Progenitor cell of endocrine pancreas (in vitro differentiated cells): ENCODE data around the gene LDLRAD4. TPM values are rescaled to one million over a fixed set of nuclear protein-coding genes. Genes with fewer than 3 reads are reported as not detected.

ENCODE experiments used
- DNase-seq: peaks from one replicate; pipeline ENCODE4 v3.0.0; 2021; ENCODE audit warnings: low spot score; ENCODE audit not compliant: unreplicated experiment
- H3K27ac Mint-ChIP-seq: 2 replicates; pipeline ENCODE4 v1.8.0; 2021; ENCODE audit warnings: mild to moderate bottlenecking, moderate library complexity, mixed read lengths
- H3K27me3 Mint-ChIP-seq: 2 replicates; pipeline ENCODE4 v1.8.0; 2021; ENCODE audit warnings: mixed read lengths
- H3K36me3 Mint-ChIP-seq: 2 replicates; pipeline ENCODE4 v1.8.0; 2022; ENCODE audit warnings: mixed read lengths; ENCODE audit not compliant: insufficient read depth
- H3K4me1 Mint-ChIP-seq: 2 replicates; pipeline ENCODE4 v1.8.0; 2021; ENCODE audit warnings: low read depth, mixed read lengths
- H3K4me3 Mint-ChIP-seq: 2 replicates; pipeline ENCODE4 v1.8.0; 2021; ENCODE audit warnings: low read depth, mild to moderate bottlenecking, moderate library complexity, mixed read lengths
- H3K9me3 Mint-ChIP-seq: 2 replicates; pipeline ENCODE4 v1.8.0; 2021; ENCODE audit warnings: low read depth, mixed read lengths
- total RNA-seq: library from RNA; stranded (reverse); gene quantifications from 2 replicates; pipeline ENCODE4 v1.2.1, GENCODE V29; 2021
- TF ChIP-seq, protein P1 (sequence below): fragments of 200-600 bp; sonication (generic); IDR thresholded peaks from one replicate; pipeline ENCODE4 v1.5.0; 2021; ENCODE audit warnings: antibody characterized with exemption, mild to moderate bottlenecking; ENCODE audit not compliant: unreplicated experiment

LDLRAD4 gene
- total RNA-seq, 1 donor from 2014 or later = 3.8 TPM

GRCh38 chr18:13505780-13506345 lies 287.3 kb downstream of the LDLRAD4 start:
- no peak overlapping the region for H3K27ac Mint-ChIP-seq

DNA sequence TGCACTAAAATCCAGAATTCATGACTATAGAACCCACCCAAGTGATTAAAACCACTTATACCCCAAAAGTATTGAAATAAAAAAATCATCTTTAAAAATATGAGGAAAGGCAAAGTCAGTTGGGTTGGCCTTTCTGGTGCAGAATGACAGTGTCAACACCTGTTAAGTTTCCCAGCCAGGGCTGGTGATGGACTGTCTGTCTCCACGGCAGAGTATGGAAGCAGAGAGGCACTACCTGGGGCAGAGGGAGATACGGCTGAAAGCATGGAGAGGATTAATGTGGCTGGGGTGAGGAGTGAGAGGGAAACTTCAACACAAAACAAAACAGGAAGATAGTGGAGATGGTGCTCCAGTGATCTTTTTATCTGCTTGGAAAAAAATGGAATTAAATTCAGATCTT lies 292.0 kb downstream of the LDLRAD4 start:
- Mint-ChIP-seq H3K4me1 (no peaks in the 10 kb centered on the region), H3K27me3 (no peaks in the 10 kb centered on the region), H3K4me3 (no peak overlapping the region), H3K27ac (no peak overlapping the region), H3K36me3 (peaks cover 2% of the 10 kb centered on the region), H3K9me3 (peaks cover 6% of the 10 kb centered on the region)
- DNase-seq = no peak
- TF ChIP-seq, protein P1, sequence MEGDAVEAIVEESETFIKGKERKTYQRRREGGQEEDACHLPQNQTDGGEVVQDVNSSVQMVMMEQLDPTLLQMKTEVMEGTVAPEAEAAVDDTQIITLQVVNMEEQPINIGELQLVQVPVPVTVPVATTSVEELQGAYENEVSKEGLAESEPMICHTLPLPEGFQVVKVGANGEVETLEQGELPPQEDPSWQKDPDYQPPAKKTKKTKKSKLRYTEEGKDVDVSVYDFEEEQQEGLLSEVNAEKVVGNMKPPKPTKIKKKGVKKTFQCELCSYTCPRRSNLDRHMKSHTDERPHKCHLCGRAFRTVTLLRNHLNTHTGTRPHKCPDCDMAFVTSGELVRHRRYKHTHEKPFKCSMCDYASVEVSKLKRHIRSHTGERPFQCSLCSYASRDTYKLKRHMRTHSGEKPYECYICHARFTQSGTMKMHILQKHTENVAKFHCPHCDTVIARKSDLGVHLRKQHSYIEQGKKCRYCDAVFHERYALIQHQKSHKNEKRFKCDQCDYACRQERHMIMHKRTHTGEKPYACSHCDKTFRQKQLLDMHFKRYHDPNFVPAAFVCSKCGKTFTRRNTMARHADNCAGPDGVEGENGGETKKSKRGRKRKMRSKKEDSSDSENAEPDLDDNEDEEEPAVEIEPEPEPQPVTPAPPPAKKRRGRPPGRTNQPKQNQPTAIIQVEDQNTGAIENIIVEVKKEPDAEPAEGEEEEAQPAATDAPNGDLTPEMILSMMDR = no peak

More at GRCh38 chr18:13505780-13506345, 287.3 kb downstream of the LDLRAD4 start:
- H3K4me3 Mint-ChIP-seq = no peak overlapping the region
- H3K36me3 Mint-ChIP-seq = peaks cover 2% of the 10 kb centered on the region
- H3K4me1 Mint-ChIP-seq = no peaks in the 10 kb centered on the region
- TF ChIP-seq, protein P1 = no peak
- peaks cover 6% of the 10 kb centered on the region for H3K9me3 Mint-ChIP-seq
- DNase-seq = no peak
- H3K27me3 Mint-ChIP-seq = peaks cover 8% of the 10 kb centered on the region

- no peaks in the 10 kb centered on the region for H3K27me3 Mint-ChIP-seq
These were observed 293.5 kb downstream of the LDLRAD4 start for GRCh38 chr18:13511961-13512577.

GRCh38 chr18:13513021-13513420 lies 294.5 kb downstream of the LDLRAD4 start:
- Mint-ChIP-seq H3K27ac (no peak overlapping the region), H3K36me3 (peaks cover 2% of the 10 kb centered on the region), H3K9me3 (peaks cover 8% of the 10 kb centered on the region), H3K4me3 (no peak overlapping the region), H3K27me3 (no peaks in the 10 kb centered on the region), H3K4me1 (no peaks in the 10 kb centered on the region)
- DNase-seq = no peak
- TF ChIP-seq, protein P1 = no peak

More at GRCh38 chr18:13511961-13512577, 293.5 kb downstream of the LDLRAD4 start:
- no peaks in the 10 kb centered on the region for H3K4me1 Mint-ChIP-seq
- H3K9me3 Mint-ChIP-seq = peaks cover 6% of the 10 kb centered on the region
- H3K27ac Mint-ChIP-seq = no peak overlapping the region
- peaks cover 2% of the 10 kb centered on the region for H3K36me3 Mint-ChIP-seq
- TF ChIP-seq, protein P1 = no peak
- H3K4me3 Mint-ChIP-seq = no peak overlapping the region
- no peak for DNase-seq

DNA sequence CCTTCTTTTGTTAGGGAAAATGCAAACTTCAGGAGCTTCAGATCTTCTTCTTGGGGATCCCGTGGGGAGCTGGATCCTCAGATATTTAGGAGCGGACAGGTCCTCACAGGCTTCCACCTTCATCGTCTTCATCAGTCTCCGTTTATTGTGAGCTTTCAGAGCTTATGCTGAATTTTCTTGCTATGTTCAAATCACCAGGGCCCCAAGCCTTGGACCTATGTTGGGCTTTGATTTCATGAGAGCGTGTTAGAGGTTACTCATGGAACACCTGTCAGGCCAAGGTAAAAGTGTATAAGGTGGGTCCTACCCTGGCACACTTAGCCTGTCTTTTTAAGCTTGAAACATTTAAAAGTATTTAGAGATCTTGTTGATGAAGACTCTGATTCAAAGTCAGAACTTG lies 294.9 kb downstream of the LDLRAD4 start:
- peaks cover 9% of the 10 kb centered on the region for H3K9me3 Mint-ChIP-seq
- no peaks in the 10 kb centered on the region for H3K4me1 Mint-ChIP-seq
- no peak overlapping the region for H3K27ac Mint-ChIP-seq
- DNase-seq = no peak
- no peaks in the 10 kb centered on the region for H3K27me3 Mint-ChIP-seq
- H3K4me3 Mint-ChIP-seq = no peak overlapping the region
- TF ChIP-seq, protein P1 = no peak
- H3K36me3 Mint-ChIP-seq = peaks cover 2% of the 10 kb centered on the region
